Neural progenitor cell (in vitro differentiated cells): ENCODE data around the gene ZP1. TPM values are rescaled to one million over a fixed set of nuclear protein-coding genes. Genes with fewer than 3 reads are reported as not detected.
A peak's percentile ranks its signal among the peaks of the same experiment; 100 is the strongest.

ENCODE experiments used
- DNase-seq: peaks from one replicate; pipeline ENCODE4 v3.0.0-alpha.2; 2016; ENCODE audit warnings: low spot score
- H2AFZ ChIP-seq: fragments of 200-600 bp; sonication (generic); replicated peaks from 2 replicates; pipeline ENCODE4 v1.6.1; 2016; ENCODE audit warnings: antibody characterized with exemption
- H3F3A ChIP-seq: fragments of 200-600 bp; sonication (generic); 2 replicates; pipeline ENCODE4 v1.6.1; 2016; ENCODE audit warnings: antibody characterized with exemption, low read depth
- H3K27ac ChIP-seq: fragments of 200-600 bp; sonication (generic); 2 replicates; pipeline ENCODE4 v1.5.1; 2016; ENCODE audit warnings: mild to moderate bottlenecking
- H3K27me3 ChIP-seq: fragments of 200-600 bp; sonication (generic); 2 replicates; pipeline ENCODE4 v1.6.1; 2016; ENCODE audit warnings: mild to moderate bottlenecking, moderate library complexity
- H3K36me3 ChIP-seq: fragments of 200-600 bp; sonication (generic); 2 replicates; pipeline ENCODE4 v1.5.1; 2016
- H3K4me1 ChIP-seq: fragments of 200-600 bp; sonication (generic); 2 replicates; pipeline ENCODE4 v1.6.1; 2016; ENCODE audit warnings: mixed run types
- H3K4me2 ChIP-seq: fragments of 200-600 bp; sonication (generic); 2 replicates; pipeline ENCODE4 v1.6.1; 2016
- H3K4me3 ChIP-seq: fragments of 200-600 bp; sonication (generic); 2 replicates; pipeline ENCODE4 v1.5.1; 2016
- H3K79me2 ChIP-seq: fragments of 200-600 bp; sonication (generic); 2 replicates; pipeline ENCODE4 v1.6.1; 2016; ENCODE audit warnings: low read depth
- H3K9ac ChIP-seq: fragments of 200-600 bp; sonication (generic); 2 replicates; pipeline ENCODE4 v1.6.1; 2016
- H3K9me3 ChIP-seq: fragments of 200-600 bp; sonication (generic); 2 replicates; pipeline ENCODE4 v1.5.1; 2016; ENCODE audit warnings: low read depth
- H4K20me1 ChIP-seq: fragments of 200-600 bp; sonication (generic); 2 replicates; pipeline ENCODE4 v1.6.1; 2016; ENCODE audit warnings: low read depth
- H3K27ac Mint-ChIP-seq: 3 replicates; pipeline ENCODE4 v1.8.0; 2021; ENCODE audit warnings: mixed read lengths
- H3K27me3 Mint-ChIP-seq: 2 replicates; pipeline ENCODE4 v1.8.0; 2022; ENCODE audit warnings: low read depth, mild to moderate bottlenecking, inconsistent platforms, moderate library complexity, mixed read lengths; ENCODE audit not compliant: insufficient read depth
- H3K36me3 Mint-ChIP-seq: 3 replicates; pipeline ENCODE4 v1.8.0; 2021; ENCODE audit warnings: mixed read lengths
- H3K4me1 Mint-ChIP-seq: 3 replicates; pipeline ENCODE4 v1.8.0; 2021; ENCODE audit warnings: mixed read lengths
- H3K4me3 Mint-ChIP-seq: 3 replicates; pipeline ENCODE4 v1.8.0; 2021; ENCODE audit warnings: mild to moderate bottlenecking, moderate library complexity, mixed read lengths
- H3K9me3 Mint-ChIP-seq: 3 replicates; pipeline ENCODE4 v1.8.0; 2020; ENCODE audit warnings: mixed read lengths
- EZH2 ChIP-seq: fragments of 200-600 bp; sonication (generic); IDR thresholded peaks from 2 replicates; pipeline ENCODE4 v1.6.1; 2017; ENCODE audit warnings: antibody characterized with exemption, mild to moderate bottlenecking, moderate library complexity
- EZH2phosphoT487 ChIP-seq: fragments of 200-600 bp; sonication (generic); IDR thresholded peaks from 2 replicates; pipeline ENCODE4 v1.6.1; 2017; ENCODE audit warnings: antibody characterized with exemption
- total RNA-seq: library from RNA; depleted of rRNA; stranded (reverse); fragments of >200 nt; gene quantifications from 2 replicates; pipeline ENCODE4 v1.2.3, GENCODE V29; 2015; ENCODE audit warnings: low replicate concordance
- TF ChIP-seq, protein P1 (sequence below): fragments of 200-600 bp; sonication (generic); IDR thresholded peaks from 2 replicates; pipeline ENCODE4 v1.5.1; 2017; ENCODE audit warnings: antibody characterized with exemption, mild to moderate bottlenecking

The ZP1 gene
- total RNA-seq, 1 donor from 2014 or later = not detected

DNA sequence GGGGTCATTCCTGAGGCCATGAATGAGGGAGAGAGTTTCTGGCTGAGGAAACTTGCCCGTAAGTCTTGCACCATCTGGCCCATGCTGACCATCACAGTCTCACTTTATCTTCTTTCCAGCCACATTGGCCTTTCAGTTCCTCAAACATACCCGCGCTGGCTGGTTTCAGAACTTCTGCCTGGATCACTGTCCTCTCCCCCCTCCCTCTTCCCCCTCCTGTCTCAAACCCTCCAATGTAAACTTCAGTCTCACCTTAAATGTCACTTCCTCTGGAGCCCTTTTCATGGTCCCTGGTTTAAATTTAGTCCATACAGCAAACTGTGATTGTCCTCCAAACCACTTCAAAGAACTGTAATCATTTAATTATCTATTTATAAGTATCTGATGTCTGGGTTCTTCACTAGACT, 42.9 kb downstream of the ZP1 start:
- Histone ChIP-seq H3K4me1 (peaks cover 16% of the 10 kb centered on the region), H3K27me3 (peaks cover 49% of the 10 kb centered on the region), H3K4me3 (no peak overlapping the region), H3F3A (peaks cover 27% of the 10 kb centered on the region), H3K36me3 (no peaks in the 10 kb centered on the region), H3K9me3 (no peaks in the 10 kb centered on the region), H3K79me2 (peaks cover 8% of the 10 kb centered on the region), H3K4me2 (no peak overlapping the region), H3K27ac (no peak overlapping the region), H4K20me1 (peaks cover 13% of the 10 kb centered on the region), H3K9ac (no peak overlapping the region), H2AFZ (no peak overlapping the region)
- Mint-ChIP-seq H3K4me1 (peaks cover 46% of the 10 kb centered on the region), H3K36me3 (no peaks in the 10 kb centered on the region), H3K4me3 (no peak overlapping the region), H3K9me3 (peaks cover 2% of the 10 kb centered on the region), H3K27me3 (peaks cover 14% of the 10 kb centered on the region), H3K27ac (no peak overlapping the region)
- no peak for TF ChIP-seq EZH2phosphoT487
- TF ChIP-seq, protein P1, sequence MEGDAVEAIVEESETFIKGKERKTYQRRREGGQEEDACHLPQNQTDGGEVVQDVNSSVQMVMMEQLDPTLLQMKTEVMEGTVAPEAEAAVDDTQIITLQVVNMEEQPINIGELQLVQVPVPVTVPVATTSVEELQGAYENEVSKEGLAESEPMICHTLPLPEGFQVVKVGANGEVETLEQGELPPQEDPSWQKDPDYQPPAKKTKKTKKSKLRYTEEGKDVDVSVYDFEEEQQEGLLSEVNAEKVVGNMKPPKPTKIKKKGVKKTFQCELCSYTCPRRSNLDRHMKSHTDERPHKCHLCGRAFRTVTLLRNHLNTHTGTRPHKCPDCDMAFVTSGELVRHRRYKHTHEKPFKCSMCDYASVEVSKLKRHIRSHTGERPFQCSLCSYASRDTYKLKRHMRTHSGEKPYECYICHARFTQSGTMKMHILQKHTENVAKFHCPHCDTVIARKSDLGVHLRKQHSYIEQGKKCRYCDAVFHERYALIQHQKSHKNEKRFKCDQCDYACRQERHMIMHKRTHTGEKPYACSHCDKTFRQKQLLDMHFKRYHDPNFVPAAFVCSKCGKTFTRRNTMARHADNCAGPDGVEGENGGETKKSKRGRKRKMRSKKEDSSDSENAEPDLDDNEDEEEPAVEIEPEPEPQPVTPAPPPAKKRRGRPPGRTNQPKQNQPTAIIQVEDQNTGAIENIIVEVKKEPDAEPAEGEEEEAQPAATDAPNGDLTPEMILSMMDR = no peak
- no peak for TF ChIP-seq EZH2
- no peak for DNase-seq

DNA sequence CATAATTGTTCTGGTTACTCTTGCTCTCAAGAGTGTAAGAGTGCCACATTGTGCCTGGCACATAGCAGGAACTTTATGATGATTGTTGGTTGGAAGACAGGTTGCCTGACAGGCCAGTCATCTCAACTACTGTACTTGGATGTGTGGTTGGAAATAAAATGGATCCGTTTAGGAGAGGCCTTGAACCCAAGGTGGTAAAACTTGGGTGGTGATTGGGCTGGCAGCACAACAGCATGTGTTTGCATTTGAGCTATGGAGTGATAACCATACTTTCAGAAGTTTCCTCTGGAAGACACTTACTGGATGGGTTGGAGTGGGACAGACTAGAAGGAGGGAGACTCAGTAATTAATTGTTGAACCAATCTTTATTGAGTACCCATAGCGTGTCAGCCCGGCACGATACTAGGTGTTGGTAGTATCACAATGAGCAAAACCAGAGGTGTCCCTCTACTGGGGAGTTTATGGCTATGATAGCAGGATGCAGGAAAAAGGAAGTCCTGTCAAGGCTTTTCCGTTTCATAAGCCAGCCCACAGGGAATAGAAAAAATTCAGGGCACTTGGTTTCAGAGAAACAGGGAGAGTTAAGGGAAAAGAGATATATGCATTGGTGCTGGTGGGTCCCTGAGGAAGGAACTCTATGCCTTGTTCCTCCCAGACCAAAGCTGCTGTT, 43.5 kb downstream of the ZP1 start:
- H3K4me1 ChIP-seq = peaks cover 17% of the 10 kb centered on the region
- no peak for TF ChIP-seq EZH2phosphoT487
- TF ChIP-seq, protein P1 = no peak
- TF ChIP-seq EZH2 = no peak
- H3K27ac Mint-ChIP-seq = peak overlapping the region; percentile 17
- H3K9ac ChIP-seq = no peak overlapping the region
- H3K4me3 ChIP-seq = no peak overlapping the region
- H3K4me3 Mint-ChIP-seq = peak overlapping the region; percentile 40
- no peaks in the 10 kb centered on the region for H3K36me3 ChIP-seq
- H4K20me1 ChIP-seq = peaks cover 8% of the 10 kb centered on the region
- peaks cover 29% of the 10 kb centered on the region for H3F3A ChIP-seq
- DNase-seq = no peak
- no peak overlapping the region for H3K27ac ChIP-seq
- H3K4me1 Mint-ChIP-seq = peaks cover 47% of the 10 kb centered on the region
- peaks cover 49% of the 10 kb centered on the region for H3K27me3 ChIP-seq
- H3K36me3 Mint-ChIP-seq = no peaks in the 10 kb centered on the region
- H3K79me2 ChIP-seq = peaks cover 5% of the 10 kb centered on the region
- H3K27me3 Mint-ChIP-seq = peaks cover 15% of the 10 kb centered on the region
- H3K9me3 Mint-ChIP-seq = peaks cover 2% of the 10 kb centered on the region
- no peak overlapping the region for H3K4me2 ChIP-seq
- no peak overlapping the region for H2AFZ ChIP-seq
- no peaks in the 10 kb centered on the region for H3K9me3 ChIP-seq

DNA sequence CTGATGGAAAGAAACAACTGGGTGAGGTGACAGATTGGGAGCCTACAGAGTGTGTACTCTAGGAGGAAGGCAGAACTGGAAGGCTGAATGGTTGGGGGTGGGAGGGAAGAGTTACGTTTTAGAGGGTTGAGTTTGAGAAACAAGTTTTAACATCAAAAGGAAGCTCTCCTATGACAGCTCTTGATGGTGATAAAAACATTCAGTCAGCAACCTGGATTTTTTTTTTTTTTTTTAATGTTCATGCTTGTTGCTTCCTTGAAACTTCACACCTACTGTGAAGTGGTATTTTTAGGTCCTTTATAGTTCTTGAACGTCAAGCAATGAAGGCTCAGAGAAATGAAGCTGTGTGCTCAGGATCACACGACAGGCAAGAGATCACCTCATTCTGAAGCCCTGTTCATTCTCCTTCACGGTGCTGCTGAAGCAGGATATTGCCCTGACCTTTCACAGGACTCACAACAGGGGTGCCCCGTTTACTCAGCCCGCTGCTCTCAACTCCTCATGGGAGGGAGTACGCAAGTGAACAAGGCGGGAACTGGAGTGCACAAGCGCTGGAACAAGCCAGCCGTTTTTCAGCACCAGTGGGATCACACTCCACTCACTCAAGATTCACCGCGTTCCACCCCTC, 45.0 kb downstream of the ZP1 start:
- H2AFZ ChIP-seq = peak overlapping the region; percentile 97
- H3K4me3 ChIP-seq = no peak overlapping the region
- H3F3A ChIP-seq = peaks cover 31% of the 10 kb centered on the region
- no peaks in the 10 kb centered on the region for H3K9me3 ChIP-seq
- no peak for TF ChIP-seq EZH2
- TF ChIP-seq, protein P1 = no peak
- TF ChIP-seq EZH2phosphoT487 = no peak
- H3K36me3 ChIP-seq = no peaks in the 10 kb centered on the region
- peak overlapping the region; percentile 4 for H3K4me2 ChIP-seq
- peaks cover 45% of the 10 kb centered on the region for H3K27me3 ChIP-seq
- H3K9ac ChIP-seq = no peak overlapping the region
- Mint-ChIP-seq H3K36me3 (peaks cover 1% of the 10 kb centered on the region), H3K9me3 (peaks cover 2% of the 10 kb centered on the region), H3K4me3 (peak overlapping the region; percentile 98), H3K27ac (peak overlapping the region; percentile 96), H3K4me1 (peaks cover 52% of the 10 kb centered on the region), H3K27me3 (peaks cover 15% of the 10 kb centered on the region)
- peaks cover 19% of the 10 kb centered on the region for H3K4me1 ChIP-seq
- H3K79me2 ChIP-seq = peaks cover 17% of the 10 kb centered on the region
- no peak overlapping the region for H3K27ac ChIP-seq
- peaks cover 11% of the 10 kb centered on the region for H4K20me1 ChIP-seq
- peak; percentile 69 for DNase-seq
